Measurements from ENCODE around the gene DCBLD1.

The DCBLD1 gene

GRCh38 chr6:117512056-117512828 is 29.8 kb downstream of the DCBLD1 start:
- no peak for TF ChIP-seq CTCF (IDR thresholded peaks at IDR 0.05)
- no peaks in the 10 kb centered on the region for H3K79me2 ChIP-seq
- no peaks in the 10 kb centered on the region for H3K27me3 ChIP-seq (ENCODE audit: control insufficient read depth, insufficient read depth, low read length)
- H3K4me1 ChIP-seq: no peaks in the 10 kb centered on the region
- H3K4me2 ChIP-seq (ENCODE audit: low read length): no peak overlapping the region
- H3K27ac ChIP-seq: no peak overlapping the region
- H3K4me3 ChIP-seq (ENCODE audit: low read depth, low read length): no peak overlapping the region
- H2AFZ ChIP-seq: no peak overlapping the region
- H3K36me3 ChIP-seq (ENCODE audit: control insufficient read depth, insufficient read depth, low read length): no peaks in the 10 kb centered on the region
- H3K9me3 ChIP-seq (ENCODE audit: control insufficient read depth, low read length): no peaks in the 10 kb centered on the region
- no peak overlapping the region for H3K9ac ChIP-seq

- H3K4me2 ChIP-seq (ENCODE audit: low read length): no peak overlapping the region
- H3K27me3 ChIP-seq (ENCODE audit: control insufficient read depth, insufficient read depth, low read length): no peaks in the 10 kb centered on the region
- no peaks in the 10 kb centered on the region for H3K79me2 ChIP-seq
- no peak overlapping the region for H2AFZ ChIP-seq
- H3K9me3 ChIP-seq (ENCODE audit: control insufficient read depth, low read length): no peaks in the 10 kb centered on the region
- H3K9ac ChIP-seq: no peak overlapping the region
- no peak for TF ChIP-seq CTCF (IDR thresholded peaks at IDR 0.05)
- no peaks in the 10 kb centered on the region for H3K36me3 ChIP-seq (ENCODE audit: control insufficient read depth, insufficient read depth, low read length)
- H3K27ac ChIP-seq: no peak overlapping the region
- no peaks in the 10 kb centered on the region for H3K4me1 ChIP-seq
- no peak overlapping the region for H3K4me3 ChIP-seq (ENCODE audit: low read depth, low read length)
Measured at GRCh38 chr6:117512987-117513573, 30.6 kb downstream of the DCBLD1 start.

- Histone ChIP-seq H2AFZ (no peak overlapping the region), H3K4me3 (ENCODE audit: low read depth, low read length) (no peak overlapping the region), H3K4me1 (no peaks in the 10 kb centered on the region), H3K27me3 (ENCODE audit: control insufficient read depth, insufficient read depth, low read length) (no peaks in the 10 kb centered on the region), H3K79me2 (no peaks in the 10 kb centered on the region), H3K4me2 (ENCODE audit: low read length) (no peak overlapping the region), H3K27ac (no peak overlapping the region), H3K9me3 (ENCODE audit: control insufficient read depth, low read length) (no peaks in the 10 kb centered on the region), H3K9ac (no peak overlapping the region), H3K36me3 (ENCODE audit: control insufficient read depth, insufficient read depth, low read length) (no peaks in the 10 kb centered on the region)
- no peak for TF ChIP-seq CTCF (IDR thresholded peaks at IDR 0.05)
Measured at GRCh38 chr6:117513778-117514365, 31.4 kb downstream of the DCBLD1 start.

- H3K27me3 ChIP-seq (ENCODE audit: control insufficient read depth, insufficient read depth, low read length): no peaks in the 10 kb centered on the region
- no peak overlapping the region for H3K27ac ChIP-seq
- no peaks in the 10 kb centered on the region for H3K36me3 ChIP-seq (ENCODE audit: control insufficient read depth, insufficient read depth, low read length)
- no peaks in the 10 kb centered on the region for H3K4me1 ChIP-seq
- H3K9me3 ChIP-seq (ENCODE audit: control insufficient read depth, low read length): no peaks in the 10 kb centered on the region
- H3K4me3 ChIP-seq (ENCODE audit: low read depth, low read length): no peak overlapping the region
- H3K9ac ChIP-seq: no peak overlapping the region
- no peaks in the 10 kb centered on the region for H3K79me2 ChIP-seq
- no peak for TF ChIP-seq CTCF (IDR thresholded peaks at IDR 0.05)
- no peak overlapping the region for H2AFZ ChIP-seq
- H3K4me2 ChIP-seq (ENCODE audit: low read length): no peak overlapping the region
Measured at GRCh38 chr6:117514655-117515054, 32.2 kb downstream of the DCBLD1 start.
